Naive thymus-derived CD4-positive, alpha-beta T cell (primary cell): ENCODE measurements around the gene MRTFA. TPM values are rescaled to one million over a fixed set of nuclear protein-coding genes. Genes with fewer than 3 reads are reported as not detected.

ENCODE experiments used
- ATAC-seq: fragments of 150-1000 bp; cut with Tn5 transposase; 2 replicates; pipeline ENCODE4 v1.10.0; 2021; ENCODE audit warnings: mild to moderate bottlenecking, moderate library complexity
- CTCF ChIA-PET: fragments of 350-600 bp; sonication (Branson Sonifier 250); formaldehyde crosslinking; loops from one replicate; lab custom pipeline; 2021; ENCODE audit warnings: antibody characterized with exemption; lab: Charles Lee
- POLR2A ChIA-PET: fragments of 350-600 bp; sonication (Branson Sonifier 250); formaldehyde crosslinking; loops from one replicate; lab custom pipeline; 2021; ENCODE audit warnings: antibody characterized with exemption, inconsistent platforms; lab: Charles Lee
- DNase-seq, 9 donors: peaks; one replicate each; pipeline versions ENCODE4 v3.0.0 to v3.0.0-alpha.2; 2020 to 2022; ENCODE audit warnings: mixed read lengths in 1 of 9
- H3K27ac ChIP-seq: one replicate; pipeline ENCODE4 v1.7.0; 2013; ENCODE audit warnings: mild to moderate bottlenecking, low read depth, low read length, moderate library complexity
- H3K27me3 ChIP-seq, 2 donors: one replicate each; pipeline ENCODE4 v1.7.0; 2013; ENCODE audit warnings: low read length in 2 of 2, mild to moderate bottlenecking in 2 of 2, moderate library complexity in 2 of 2; ENCODE audit not compliant: control insufficient read depth in 2 of 2, insufficient read depth in 2 of 2
- H3K36me3 ChIP-seq, 3 experiments: 1 replicate in 2 of 3; 2 replicates in 1 of 3; pipeline ENCODE4 v1.7.0; 2013; ENCODE audit warnings: low read length in 3 of 3, mild to moderate bottlenecking in 3 of 3, moderate library complexity in 1 of 3; ENCODE audit not compliant: insufficient read depth in 3 of 3, control insufficient read depth in 2 of 3
- H3K4me1 ChIP-seq, 2 donors: one replicate each; pipeline ENCODE4 v1.7.0; 2013; ENCODE audit warnings: low read length in 2 of 2, mild to moderate bottlenecking in 2 of 2, moderate library complexity in 1 of 2; ENCODE audit not compliant: control insufficient read depth in 2 of 2, insufficient read depth in 2 of 2
- H3K4me3 ChIP-seq: 2 replicates; pipeline ENCODE4 v1.7.0; 2013; ENCODE audit warnings: mild to moderate bottlenecking, low read length
- H3K9me3 ChIP-seq, 3 experiments: 1 replicate in 2 of 3; 2 replicates in 1 of 3; pipeline ENCODE4 v1.7.0; 2013; ENCODE audit warnings: low read length in 3 of 3; ENCODE audit not compliant: control insufficient read depth in 2 of 3
- H3K27ac Mint-ChIP-seq, 9 donors: one replicate each; pipeline ENCODE4 v1.8.0; 2020 to 2022; ENCODE audit warnings: mixed read lengths in 9 of 9, mild to moderate bottlenecking in 8 of 9, moderate library complexity in 5 of 9, inconsistent platforms in 2 of 9
- H3K27me3 Mint-ChIP-seq, 5 donors: one replicate each; pipeline ENCODE4 v1.8.0; 2021 to 2022; ENCODE audit warnings: mixed read lengths in 5 of 5, mild to moderate bottlenecking in 1 of 5
- H3K36me3 Mint-ChIP-seq, 5 donors: one replicate each; pipeline ENCODE4 v1.8.0; 2020 to 2022; ENCODE audit warnings: mixed read lengths in 5 of 5, mild to moderate bottlenecking in 3 of 5, inconsistent platforms in 1 of 5
- H3K4me1 Mint-ChIP-seq, 7 donors: one replicate each; pipeline ENCODE4 v1.8.0; 2020 to 2022; ENCODE audit warnings: mixed read lengths in 7 of 7, mild to moderate bottlenecking in 3 of 7, inconsistent platforms in 1 of 7
- H3K4me3 Mint-ChIP-seq, 10 donors: one replicate each; pipeline ENCODE4 v1.8.0; 2020 to 2022; ENCODE audit warnings: mild to moderate bottlenecking in 10 of 10, mixed read lengths in 10 of 10, moderate library complexity in 6 of 10, inconsistent platforms in 2 of 10
- H3K9me3 Mint-ChIP-seq, 11 donors: one replicate each; pipeline ENCODE4 v1.8.0; 2020 to 2022; ENCODE audit warnings: mixed read lengths in 11 of 11, mild to moderate bottlenecking in 4 of 11, inconsistent platforms in 1 of 11, moderate library complexity in 1 of 11
- intact Hi-C, 2 donors: fragments of 100-400 bp; cut with micrococcal nuclease; formaldehyde crosslinking; loops; one replicate each; pipeline ENCODE4 v1.15.1; 2023
- polyA plus RNA-seq, 2 donors: library from polyadenylated mRNA; unstranded; fragments of 300-500 nt; fragmentation: Illumina TruSeq; gene quantifications; one replicate each; pipeline ENCODE4 v1.2.3, GENCODE V29; 2021
- total RNA-seq, 6 experiments: library from RNA in 5 of 6; stranded (reverse) in 5 of 6; gene quantifications; 1 replicate in 5 of 6; 2 replicates in 1 of 6; pipeline ENCODE4 v1.2.3 and lab custom pipeline; 2021 to 2026

Gene MRTFA
- total and polyA plus RNA-seq, 7 experiments from 2014 or later: 17.6 to 114 (median 81.5) TPM

GRCh38 chr22:40408718-40409612, 227.6 kb downstream of the MRTFA start:
- Mint-ChIP-seq H3K36me3 (peaks cover under 1 to 39% (median 8%) of the 10 kb centered on the region in 5 donors), H3K27me3 (no peaks in the 10 kb centered on the region), H3K9me3 (peaks cover 0 to 1% (median 0%) of the 10 kb centered on the region in 11 donors), H3K27ac (peak overlapping the region in 3 of 9 donors; percentile 28 to 78 (median 72)), H3K4me1 (peaks cover 3 to 14% (median 9%) of the 10 kb centered on the region in 7 donors), H3K4me3 (no peak overlapping the region)
- CTCF ChIA-PET: interaction anchor here (0.6 kb wide), 1 partner anchor 25 kb away, joined by 5 read pairs; no protein-coding TSS in a partner anchor
- Histone ChIP-seq H3K36me3 (peaks cover 4 to 91% (median 18%) of the 10 kb centered on the region in 3 experiments), H3K27me3 (no peaks in the 10 kb centered on the region), H3K4me3 (no peak overlapping the region), H3K9me3 (no peaks in the 10 kb centered on the region), H3K27ac (no peak overlapping the region), H3K4me1 (peaks cover 0 to 4% of the 10 kb centered on the region in 2 donors)
- DNase-seq (no peak), ATAC-seq (no peak)
- POLR2A ChIA-PET: interaction anchor here (0.7 to 1.6 kb wide), 3 partner anchors 8 to 25 kb away, joined by 3 to 5 read pairs (median 4); no protein-coding TSS in a partner anchor
- intact Hi-C loops: no loop called here

DNA sequence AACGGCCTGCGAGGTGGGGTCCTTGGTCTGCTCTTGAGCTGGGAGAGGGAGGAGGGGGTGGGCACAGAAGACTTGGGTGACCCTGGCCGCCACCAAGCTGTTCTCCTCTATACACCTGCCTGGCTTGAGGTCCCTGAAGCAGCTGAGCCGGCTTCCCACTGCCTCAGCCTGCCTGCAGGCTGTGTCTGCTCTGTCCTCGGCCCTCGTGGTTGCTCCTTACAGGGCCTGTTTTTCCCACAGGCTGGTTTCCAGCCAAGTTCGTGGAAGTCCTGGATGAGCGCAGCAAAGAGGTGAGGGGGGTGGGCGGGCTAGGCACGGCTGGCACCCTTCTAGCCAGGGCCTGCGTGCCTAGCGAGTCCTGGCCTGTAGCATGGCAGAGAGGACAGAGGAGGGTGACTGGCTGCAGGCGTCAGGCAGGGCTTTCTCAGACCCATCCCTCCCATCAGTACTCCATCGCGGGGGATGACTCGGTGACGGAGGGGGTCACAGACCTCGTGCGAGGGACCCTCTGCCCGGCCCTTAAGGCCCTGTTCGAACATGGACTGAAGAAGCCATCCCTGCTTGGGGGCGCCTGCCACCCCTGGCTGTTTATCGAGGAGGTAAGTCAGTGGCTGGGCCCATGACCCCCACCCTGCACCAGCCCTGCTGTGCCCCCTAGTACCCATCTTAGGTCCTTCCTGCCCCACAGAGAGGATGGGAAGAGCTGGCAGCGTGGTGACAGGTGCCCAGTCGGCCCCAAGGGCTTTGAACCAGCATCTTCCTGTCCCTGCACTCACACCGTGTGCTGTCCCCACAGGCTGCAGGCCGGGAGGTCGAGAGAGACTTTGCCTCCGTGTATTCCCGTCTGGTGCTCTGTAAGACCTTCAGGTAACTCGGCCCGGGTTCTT, 228.4 kb downstream of the MRTFA start:
- Mint-ChIP-seq H3K27ac (peak overlapping the region in 2 of 9 donors; percentile 47 to 72), H3K36me3 (peaks cover 8 to 44% (median 16%) of the 10 kb centered on the region in 5 donors), H3K4me3 (no peak overlapping the region), H3K9me3 (peaks cover 0 to 1% (median 0%) of the 10 kb centered on the region in 11 donors), H3K27me3 (no peaks in the 10 kb centered on the region), H3K4me1 (peaks cover 12 to 23% (median 17%) of the 10 kb centered on the region in 7 donors)
- Histone ChIP-seq H3K27me3 (no peaks in the 10 kb centered on the region), H3K9me3 (no peaks in the 10 kb centered on the region), H3K4me1 (peaks cover 3 to 13% of the 10 kb centered on the region in 2 donors), H3K36me3 (peaks cover 4 to 96% (median 18%) of the 10 kb centered on the region in 3 experiments), H3K27ac (no peak overlapping the region), H3K4me3 (no peak overlapping the region)
- CTCF ChIA-PET: interaction anchor here (0.7 to 1.9 kb wide), 3 partner anchors 23 to 40 kb away, joined by 3 to 7 read pairs (median 3); no protein-coding TSS in a partner anchor
- DNase-seq: no peak
- POLR2A ChIA-PET: interaction anchor here (0.7 to 1.5 kb wide), 3 partner anchors 17 to 44 kb away, joined by 3 to 4 read pairs (median 3); no protein-coding TSS in a partner anchor
- ATAC-seq: no peak
- intact Hi-C loops: no loop called here

- Histone ChIP-seq H3K27ac (no peak overlapping the region), H3K36me3 (peaks cover 4 to 89% (median 18%) of the 10 kb centered on the region in 3 experiments), H3K27me3 (no peaks in the 10 kb centered on the region), H3K4me3 (no peak overlapping the region), H3K4me1 (peaks cover 11 to 22% of the 10 kb centered on the region in 2 donors), H3K9me3 (no peaks in the 10 kb centered on the region)
- DNase-seq (no peak), ATAC-seq (no peak)
- ChIA-PET POLR2A (interaction anchor here (0.6 to 1.1 kb wide), 2 partner anchors 40 to 45 kb away, joined by 3 read pairs; no protein-coding TSS in a partner anchor), CTCF (interaction anchor here (0.7 to 1.9 kb wide), 3 partner anchors 23 to 40 kb away, joined by 3 to 7 read pairs (median 3); no protein-coding TSS in a partner anchor)
- H3K4me1 Mint-ChIP-seq: peaks cover 14 to 24% (median 21%) of the 10 kb centered on the region in 7 donors
- peaks cover 6 to 44% (median 14%) of the 10 kb centered on the region in 5 donors for H3K36me3 Mint-ChIP-seq
- H3K27me3 Mint-ChIP-seq: no peaks in the 10 kb centered on the region
- peak overlapping the region in 4 of 9 donors; percentile 47 to 78 (median 63) for H3K27ac Mint-ChIP-seq
- H3K9me3 Mint-ChIP-seq: no peaks in the 10 kb centered on the region
- intact Hi-C loops: no loop called here
- peak overlapping the region in 1 of 10 donors; percentile 63 for H3K4me3 Mint-ChIP-seq
Observed at GRCh38 chr22:40407021-40407761, 229.3 kb downstream of the MRTFA start.

DNA sequence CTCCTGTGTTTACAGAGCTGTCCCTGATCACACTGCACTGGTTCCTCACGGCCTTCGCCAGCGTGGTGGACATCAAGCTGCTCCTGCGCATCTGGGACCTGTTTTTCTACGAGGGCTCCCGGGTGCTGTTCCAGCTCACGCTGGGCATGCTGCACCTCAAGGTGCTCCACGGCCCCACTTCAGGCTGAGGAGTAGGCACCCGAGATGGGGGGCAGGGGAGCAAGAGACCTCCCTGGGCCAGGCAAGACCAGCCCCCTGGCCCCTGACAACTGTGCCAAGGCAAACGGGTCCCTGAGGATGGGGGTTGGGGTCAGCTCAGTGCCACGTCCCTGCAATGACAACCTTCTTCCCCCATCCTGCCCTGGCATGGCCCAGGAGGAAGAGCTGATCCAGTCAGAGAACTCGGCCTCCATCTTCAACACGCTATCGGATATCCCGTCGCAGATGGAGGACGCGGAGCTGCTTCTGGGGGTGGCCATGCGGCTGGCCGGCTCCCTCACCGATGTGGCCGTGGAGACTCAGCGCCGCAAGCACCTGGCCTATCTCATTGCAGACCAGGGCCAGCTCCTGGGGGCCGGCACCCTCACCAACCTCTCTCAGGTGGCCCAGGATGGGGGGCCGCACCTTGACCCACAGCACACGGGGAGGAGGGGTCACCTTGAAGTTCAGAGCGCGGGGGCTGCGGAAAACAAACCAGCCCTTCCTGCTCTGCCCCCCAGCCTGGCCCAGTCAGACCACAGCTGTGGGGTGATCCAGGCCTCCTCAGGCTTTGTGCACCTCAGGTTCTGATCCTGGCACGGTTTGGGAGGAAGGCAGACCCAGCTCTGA, 230.2 kb downstream of the MRTFA start:
- peaks cover 23 to 31% (median 28%) of the 10 kb centered on the region in 7 donors for H3K4me1 Mint-ChIP-seq
- peaks cover 6 to 43% (median 18%) of the 10 kb centered on the region in 5 donors for H3K36me3 Mint-ChIP-seq
- intact Hi-C loops: no loop called here
- Histone ChIP-seq H3K9me3 (no peaks in the 10 kb centered on the region), H3K36me3 (peaks cover 4 to 80% (median 13%) of the 10 kb centered on the region in 3 experiments), H3K27me3 (no peaks in the 10 kb centered on the region), H3K27ac (no peak overlapping the region), H3K4me3 (no peak overlapping the region), H3K4me1 (peaks cover 21 to 31% of the 10 kb centered on the region in 2 donors)
- ChIA-PET CTCF (interaction anchor here (0.5 to 1.9 kb wide), 2 partner anchors 30 to 122 kb away, joined by 3 to 7 read pairs; no protein-coding TSS in a partner anchor), POLR2A (interaction anchor here (0.6 to 1.1 kb wide), 4 partner anchors 10 to 46 kb away, joined by 3 read pairs; no protein-coding TSS in a partner anchor)
- no peak overlapping the region for H3K4me3 Mint-ChIP-seq
- DNase-seq: no peak
- H3K9me3 Mint-ChIP-seq: no peaks in the 10 kb centered on the region
- peak overlapping the region in 2 of 9 donors; percentile 12 to 65 for H3K27ac Mint-ChIP-seq
- no peaks in the 10 kb centered on the region for H3K27me3 Mint-ChIP-seq
- ATAC-seq: no peak
